HepG2 (cell line): ENCODE data around the gene GLB1L. TPM values are rescaled to one million over a fixed set of nuclear protein-coding genes. Genes with fewer than 3 reads are reported as not detected.

Experiments used
- ARNT2 ChIP-seq: sonication (generic); formaldehyde crosslinking; IDR thresholded peaks from 2 replicates; pipeline ENCODE4 v1.8.0; 2022; ENCODE audit warnings: mild to moderate bottlenecking, low read depth, missing genetic modification reagents, moderate library complexity
- ATF1 ChIP-seq: IDR thresholded peaks from 2 replicates; pipeline ENCODE4 v1.6.1; 2016; ENCODE audit warnings: mild to moderate bottlenecking, control low read depth
- ATF6 ChIP-seq: sonication (generic); formaldehyde crosslinking; conservative IDR thresholded peaks from 2 replicates; pipeline ENCODE4 v1.4.0; 2020; ENCODE audit warnings: missing genetic modification reagents
- CC2D1A ChIP-seq: sonication (generic); formaldehyde crosslinking; IDR thresholded peaks from 2 replicates; pipeline ENCODE4 v1.8.1; 2023; ENCODE audit warnings: mild to moderate bottlenecking, missing genetic modification reagents
- KDM5B ChIP-seq: sonication (generic); formaldehyde crosslinking; IDR thresholded peaks from 2 replicates; pipeline ENCODE4 v1.4.0; 2020; ENCODE audit warnings: missing genetic modification reagents, mild to moderate bottlenecking, borderline replicate concordance
- KMT2B ChIP-seq: IDR thresholded peaks from 2 replicates; pipeline ENCODE4 v1.6.1; 2016; ENCODE audit warnings: missing genetic modification reagents, missing compliant biosample characterization
- NFRKB ChIP-seq: fragments of 450-650 bp; IDR thresholded peaks from 2 replicates; pipeline ENCODE4 v1.6.1; 2017
- NONO ChIP-seq, 2 experiments: fragments of 450-650 bp in 1 of 2; sonication (generic) in 1 of 2; formaldehyde crosslinking in 1 of 2; IDR thresholded peaks in 1 of 2; conservative IDR thresholded peaks in 1 of 2; 2 replicates each; pipeline versions ENCODE4 v1.6.1 to v1.8.0; 2017 to 2022; ENCODE audit warnings: mild to moderate bottlenecking in 1 of 2, missing genetic modification reagents in 1 of 2, moderate library complexity in 1 of 2
- PHB2 ChIP-seq: fragments of 450-650 bp; IDR thresholded peaks from 2 replicates; pipeline ENCODE4 v1.6.1; 2018; ENCODE audit not compliant: partially characterized antibody
- PHF20 ChIP-seq: sonication (generic); formaldehyde crosslinking; IDR thresholded peaks from 2 replicates; pipeline ENCODE4 v1.5.0; 2020; ENCODE audit warnings: mild to moderate bottlenecking, missing genetic modification reagents
- PHF5A ChIP-seq: IDR thresholded peaks from one replicate; pipeline ENCODE4 v1.6.1; 2018; ENCODE audit warnings: low read depth, missing genetic modification reagents; ENCODE audit not compliant: unreplicated experiment
- TGIF2 ChIP-seq: IDR thresholded peaks from 2 replicates; pipeline ENCODE4 v1.6.1; 2016; ENCODE audit warnings: control low read depth, missing compliant biosample characterization
- THAP9 ChIP-seq: sonication (generic); formaldehyde crosslinking; IDR thresholded peaks from 2 replicates; pipeline ENCODE4; 2020; ENCODE audit warnings: missing genetic modification reagents, mild to moderate bottlenecking, borderline replicate concordance
- TRIM24 ChIP-seq: sonication (generic); formaldehyde crosslinking; IDR thresholded peaks from 2 replicates; pipeline ENCODE4 v1.8.0; 2022; ENCODE audit warnings: mild to moderate bottlenecking, missing genetic modification reagents
- ZBTB7B ChIP-seq: sonication (generic); formaldehyde crosslinking; IDR thresholded peaks from 2 replicates; pipeline ENCODE4 v1.4.0; 2020; ENCODE audit warnings: missing genetic modification reagents
- ZNF17 ChIP-seq: sonication (generic); formaldehyde crosslinking; IDR thresholded peaks from 2 replicates; pipeline ENCODE4 v1.5.0; 2020; ENCODE audit warnings: mild to moderate bottlenecking, missing genetic modification reagents
- ZNF264 ChIP-seq: sonication (generic); formaldehyde crosslinking; IDR thresholded peaks from 2 replicates; pipeline ENCODE4 v1.4.0; 2020; ENCODE audit warnings: missing genetic modification reagents
- ZNF510 ChIP-seq: sonication (generic); formaldehyde crosslinking; IDR thresholded peaks from 2 replicates; pipeline ENCODE4 v1.4.0; 2020; ENCODE audit warnings: low read depth, mild to moderate bottlenecking, missing genetic modification reagents
- ZNF580 ChIP-seq: IDR thresholded peaks from 2 replicates; pipeline ENCODE4 v1.6.1; 2016; ENCODE audit warnings: low read depth, borderline replicate concordance
- ZNF605 ChIP-seq: sonication (generic); formaldehyde crosslinking; IDR thresholded peaks from 2 replicates; pipeline ENCODE4 v1.8.0; 2022; ENCODE audit warnings: mild to moderate bottlenecking, missing genetic modification reagents
- ZNF713 ChIP-seq: sonication (generic); formaldehyde crosslinking; IDR thresholded peaks from 2 replicates; pipeline ENCODE4 v1.4.0; 2020; ENCODE audit warnings: mild to moderate bottlenecking, missing genetic modification reagents
- ZNF749 ChIP-seq: sonication (generic); formaldehyde crosslinking; IDR thresholded peaks from 2 replicates; pipeline ENCODE4 v1.8.0; 2022; ENCODE audit warnings: mild to moderate bottlenecking, missing genetic modification reagents, moderate library complexity, borderline replicate concordance
- ZSCAN5A ChIP-seq: sonication (generic); formaldehyde crosslinking; IDR thresholded peaks from 2 replicates; pipeline ENCODE4 v1.8.0; 2022; ENCODE audit warnings: mild to moderate bottlenecking, missing genetic modification reagents, borderline replicate concordance
- polyA plus RNA-seq, 8 experiments: library from polyadenylated mRNA; depleted of rRNA in 3 of 8; stranded (reverse) in 7 of 8; unstranded in 1 of 8; fragments of >200 nt; fragmentation: Illumina TruSeq in 4 of 8; extraction: Trizol in 4 of 8; gene quantifications; 2 replicates each; pipeline versions ENCODE4 v1.2.1 to v1.2.3, GENCODE V29; 2011 to 2016; ENCODE audit warnings: low read depth in 4 of 8, missing spikeins in 1 of 8, mixed read lengths in 1 of 8; ENCODE audit not compliant: insufficient read depth in 1 of 8
- total RNA-seq, 5 experiments: library from RNA; depleted of rRNA; stranded (reverse); fragments of >200 nt; fragmentation: Illumina TruSeq; extraction: Trizol; gene quantifications; 2 replicates each; pipeline ENCODE4 v1.2.3, GENCODE V29; 2016; ENCODE audit warnings: low read depth in 1 of 5

Gene GLB1L
- total and polyA plus RNA-seq, 2 of the 13 experiments (the other 11 are each of a cell fraction or from before 2014, with no cell fraction given): 6.8 to 7.3 TPM

- TF ChIP-seq ZNF17 (CRISPR knock-in tag) (no peak; the same call in 1 of the 2 replicates), KMT2B (CRISPR knock-in tag) (peak; percentile 87), NONO (IDR thresholded peaks at IDR 0.05) (no peak), NONO (CRISPR knock-in tag; conservative IDR thresholded peaks at IDR 0.05) (peak; percentile 99), TRIM24 (CRISPR knock-in tag) (no peak), ZNF605 (peak; percentile 82; the same call in 1 of the 2 replicates), ZNF510 (CRISPR knock-in tag) (peak; percentile 92; the same call in 1 of the 2 replicates), ATF1 (CRISPR knock-in tag) (no peak), ZNF580 (CRISPR knock-in tag) (peak; percentile 78; the same call in 1 of the 2 replicates), PHF20 (CRISPR knock-in tag) (peak; percentile 71), TGIF2 (CRISPR knock-in tag) (peak; percentile 79), NFRKB (no peak), PHB2 (no peak), ZBTB7B (CRISPR knock-in tag) (peak; percentile 80; the same call in 1 of the 2 replicates), ZNF749 (CRISPR knock-in tag) (peak; percentile 94; the same call in 1 of the 2 replicates), ATF6 (no peak), ZNF713 (CRISPR knock-in tag) (no peak; the same call in 1 of the 2 replicates), PHF5A (CRISPR knock-in tag) (no peak), ZSCAN5A (CRISPR knock-in tag) (peak; percentile 98), THAP9 (peak; percentile 85), KDM5B (CRISPR knock-in tag) (peak; percentile 100), ZNF264 (CRISPR knock-in tag) (0 out of 2 replicates have a peak, but pooled peaks have one; percentile 36), CC2D1A (CRISPR knock-in tag) (0 out of 2 replicates have a peak, but pooled peaks have one; percentile 52), ARNT2 (CRISPR knock-in tag) (peak; percentile 98)
Measured at GRCh38 chr2:219218732-219219701, 26.2 kb downstream of the GLB1L start, which contains the start of gene ABCB6 (continued).
